Measurements from ENCODE around the gene CHMP1B.

The CHMP1B gene

GRCh38 chr18:11820697-11821096 is 30.5 kb upstream of the CHMP1B start:
- no peaks in the 10 kb centered on the region for H3K36me3 ChIP-seq (ENCODE audit: control insufficient read depth, insufficient read depth, low read length)
- H3K9me3 ChIP-seq (ENCODE audit: control insufficient read depth, low read length), result no peaks in the 10 kb centered on the region
- H3K4me3 ChIP-seq (ENCODE audit: low read length), result no peak overlapping the region
- H3K9ac ChIP-seq (ENCODE audit: low read length), result no peak overlapping the region
- H3K4me1 ChIP-seq (ENCODE audit: control insufficient read depth, insufficient read depth, low read length), result no peaks in the 10 kb centered on the region
- H3K27me3 ChIP-seq (ENCODE audit: control insufficient read depth, insufficient read depth, low read length), result no peaks in the 10 kb centered on the region

DNA sequence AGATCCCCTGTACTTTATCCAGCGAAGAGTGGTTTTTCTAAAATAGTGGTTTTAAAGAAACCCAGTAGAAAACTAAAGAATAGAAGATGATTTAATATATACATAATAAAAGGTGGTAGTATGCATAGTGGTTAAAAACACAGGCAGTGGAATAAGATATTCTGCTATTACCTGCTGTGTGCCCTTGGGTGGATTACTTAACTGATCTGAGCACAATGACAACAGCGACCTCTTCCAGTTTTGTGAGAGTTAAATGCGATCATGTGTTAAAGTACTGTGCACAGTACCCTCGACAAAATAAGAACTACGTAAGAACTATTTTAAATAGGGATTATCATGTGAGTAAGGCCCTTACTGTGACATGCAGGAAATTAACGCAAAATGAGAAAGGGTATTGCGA is 30.0 kb upstream of the CHMP1B start:
- no peaks in the 10 kb centered on the region for H3K9me3 ChIP-seq (ENCODE audit: control insufficient read depth, low read length)
- no peak overlapping the region for H3K4me3 ChIP-seq (ENCODE audit: low read length)
- H3K9ac ChIP-seq (ENCODE audit: low read length), result no peak overlapping the region
- no peaks in the 10 kb centered on the region for H3K27me3 ChIP-seq (ENCODE audit: control insufficient read depth, insufficient read depth, low read length)
- H3K4me1 ChIP-seq (ENCODE audit: control insufficient read depth, insufficient read depth, low read length), result no peaks in the 10 kb centered on the region
- H3K36me3 ChIP-seq (ENCODE audit: control insufficient read depth, insufficient read depth, low read length), result no peaks in the 10 kb centered on the region

- no peaks in the 10 kb centered on the region for H3K4me1 ChIP-seq (ENCODE audit: control insufficient read depth, insufficient read depth, low read length)
- H3K9ac ChIP-seq (ENCODE audit: low read length), result no peak overlapping the region
- no peak overlapping the region for H3K4me3 ChIP-seq (ENCODE audit: low read length)
- H3K9me3 ChIP-seq (ENCODE audit: control insufficient read depth, low read length), result no peaks in the 10 kb centered on the region
- no peaks in the 10 kb centered on the region for H3K36me3 ChIP-seq (ENCODE audit: control insufficient read depth, insufficient read depth, low read length)
- no peaks in the 10 kb centered on the region for H3K27me3 ChIP-seq (ENCODE audit: control insufficient read depth, insufficient read depth, low read length)
Measured at GRCh38 chr18:11821643-11822237, 29.5 kb upstream of the CHMP1B start.

DNA sequence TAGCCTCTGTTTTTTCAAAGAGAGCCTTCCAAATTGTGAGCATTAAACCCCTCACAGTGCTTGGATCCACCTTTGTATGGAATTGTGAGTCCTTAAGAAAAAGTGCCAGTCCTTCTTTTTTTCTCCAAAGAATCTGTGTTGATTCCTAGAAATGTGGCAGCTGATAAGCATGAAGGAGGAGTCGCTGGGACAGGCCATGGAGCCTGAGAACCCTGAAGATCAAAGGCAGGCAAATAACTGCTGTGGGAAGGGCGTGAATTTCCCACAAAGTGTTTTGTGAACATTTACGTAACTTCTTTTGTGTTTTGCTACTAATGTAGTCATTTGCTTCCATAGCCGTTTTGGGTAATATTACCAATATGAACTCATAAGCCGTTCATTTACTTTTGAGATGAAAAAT is 27.7 kb upstream of the CHMP1B start:
- no peaks in the 10 kb centered on the region for H3K9me3 ChIP-seq (ENCODE audit: control insufficient read depth, low read length)
- H3K4me1 ChIP-seq (ENCODE audit: control insufficient read depth, insufficient read depth, low read length), result no peaks in the 10 kb centered on the region
- no peaks in the 10 kb centered on the region for H3K36me3 ChIP-seq (ENCODE audit: control insufficient read depth, insufficient read depth, low read length)
- no peak overlapping the region for H3K4me3 ChIP-seq (ENCODE audit: low read length)
- H3K27me3 ChIP-seq (ENCODE audit: control insufficient read depth, insufficient read depth, low read length), result no peaks in the 10 kb centered on the region
- H3K9ac ChIP-seq (ENCODE audit: low read length), result no peak overlapping the region

- no peaks in the 10 kb centered on the region for H3K27me3 ChIP-seq (ENCODE audit: control insufficient read depth, insufficient read depth, low read length)
- H3K9ac ChIP-seq (ENCODE audit: low read length), result no peak overlapping the region
- H3K4me1 ChIP-seq (ENCODE audit: control insufficient read depth, insufficient read depth, low read length), result no peaks in the 10 kb centered on the region
- H3K36me3 ChIP-seq (ENCODE audit: control insufficient read depth, insufficient read depth, low read length), result no peaks in the 10 kb centered on the region
- no peak overlapping the region for H3K4me3 ChIP-seq (ENCODE audit: low read length)
- no peaks in the 10 kb centered on the region for H3K9me3 ChIP-seq (ENCODE audit: control insufficient read depth, low read length)
Measured at GRCh38 chr18:11826836-11827235, 24.4 kb upstream of the CHMP1B start.

DNA sequence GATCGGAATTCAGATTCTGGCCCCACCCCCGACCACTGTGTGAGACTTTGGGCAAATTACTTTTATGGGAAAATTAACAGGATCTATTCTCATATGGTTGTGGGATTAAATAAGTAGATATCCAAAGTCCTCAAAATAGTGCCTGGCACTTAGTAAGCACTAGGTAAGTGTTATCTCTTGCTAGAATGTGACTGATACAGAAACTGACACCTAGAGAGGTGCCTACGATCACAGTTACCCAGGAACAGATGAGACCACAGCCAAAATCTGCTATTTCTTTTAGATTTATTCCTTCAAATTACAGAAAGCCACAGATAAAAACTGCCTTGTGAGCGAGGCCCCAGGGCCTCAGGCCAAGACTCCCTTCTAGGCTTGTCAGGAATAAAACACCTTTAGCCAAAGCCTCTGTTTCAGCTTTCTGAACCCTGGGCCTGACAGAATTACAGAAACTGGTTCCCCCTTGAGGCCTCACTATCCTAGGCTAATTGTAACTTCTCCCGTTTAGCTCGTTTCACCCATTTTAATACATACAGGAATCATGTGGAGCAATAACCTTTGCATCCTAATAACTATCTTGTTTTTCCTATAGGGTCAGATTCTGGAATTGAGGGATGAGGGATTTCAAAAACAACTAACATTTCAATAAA is 22.3 kb upstream of the CHMP1B start:
- Histone ChIP-seq H3K4me1 (ENCODE audit: control insufficient read depth, insufficient read depth, low read length) (no peaks in the 10 kb centered on the region), H3K9ac (ENCODE audit: low read length) (no peak overlapping the region), H3K4me3 (ENCODE audit: low read length) (no peak overlapping the region), H3K27me3 (ENCODE audit: control insufficient read depth, insufficient read depth, low read length) (no peaks in the 10 kb centered on the region), H3K36me3 (ENCODE audit: control insufficient read depth, insufficient read depth, low read length) (no peaks in the 10 kb centered on the region), H3K9me3 (ENCODE audit: control insufficient read depth, low read length) (no peaks in the 10 kb centered on the region)

DNA sequence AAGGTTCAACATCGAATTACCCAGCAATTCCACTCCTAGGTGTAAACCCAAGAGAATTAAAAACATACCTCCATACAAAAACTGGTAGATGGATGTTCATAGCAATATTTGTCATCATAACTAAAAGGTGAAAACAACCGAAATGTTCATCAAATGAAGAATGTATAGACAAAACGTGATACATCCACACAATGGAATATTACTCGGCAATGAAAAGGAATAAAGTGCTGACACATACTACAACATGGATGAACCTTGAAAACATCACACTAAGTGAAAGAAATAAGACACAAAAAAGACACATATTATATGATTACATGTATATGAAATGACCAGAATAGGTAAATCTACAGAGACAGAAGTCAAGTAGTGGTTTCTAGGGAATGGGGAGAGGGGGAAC is 20.6 kb upstream of the CHMP1B start:
- no peaks in the 10 kb centered on the region for H3K27me3 ChIP-seq (ENCODE audit: control insufficient read depth, insufficient read depth, low read length)
- no peak overlapping the region for H3K4me3 ChIP-seq (ENCODE audit: low read length)
- H3K4me1 ChIP-seq (ENCODE audit: control insufficient read depth, insufficient read depth, low read length), result no peaks in the 10 kb centered on the region
- no peaks in the 10 kb centered on the region for H3K36me3 ChIP-seq (ENCODE audit: control insufficient read depth, insufficient read depth, low read length)
- H3K9ac ChIP-seq (ENCODE audit: low read length), result no peak overlapping the region
- H3K9me3 ChIP-seq (ENCODE audit: control insufficient read depth, low read length), result no peaks in the 10 kb centered on the region

GRCh38 chr18:11831921-11832320 is 19.3 kb upstream of the CHMP1B start:
- Histone ChIP-seq H3K27me3 (ENCODE audit: control insufficient read depth, insufficient read depth, low read length) (no peaks in the 10 kb centered on the region), H3K36me3 (ENCODE audit: control insufficient read depth, insufficient read depth, low read length) (no peaks in the 10 kb centered on the region), H3K4me3 (ENCODE audit: low read length) (no peak overlapping the region), H3K9ac (ENCODE audit: low read length) (no peak overlapping the region), H3K9me3 (ENCODE audit: control insufficient read depth, low read length) (no peaks in the 10 kb centered on the region), H3K4me1 (ENCODE audit: control insufficient read depth, insufficient read depth, low read length) (no peaks in the 10 kb centered on the region)

DNA sequence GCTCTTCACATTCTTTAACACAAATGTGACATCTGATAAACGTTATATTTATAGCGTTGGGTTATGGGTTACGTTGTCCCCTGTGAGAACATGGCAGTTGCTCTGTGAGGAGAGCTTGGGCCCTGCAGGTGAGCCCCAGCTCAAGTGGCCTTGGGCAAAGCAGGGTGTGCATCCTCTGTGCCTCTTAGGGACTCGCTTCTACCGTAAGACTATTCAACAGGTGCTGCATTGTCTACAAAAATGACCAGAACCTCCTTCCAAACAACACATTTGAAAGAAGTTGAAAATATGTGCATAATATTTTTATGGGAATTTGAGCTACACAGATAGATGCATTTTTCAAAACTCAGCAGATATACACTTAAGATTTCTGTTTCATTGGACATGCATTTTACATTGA is 16.4 kb upstream of the CHMP1B start:
- no peak overlapping the region for H3K9ac ChIP-seq (ENCODE audit: low read length)
- H3K4me1 ChIP-seq (ENCODE audit: control insufficient read depth, insufficient read depth, low read length), result no peaks in the 10 kb centered on the region
- H3K36me3 ChIP-seq (ENCODE audit: control insufficient read depth, insufficient read depth, low read length), result no peaks in the 10 kb centered on the region
- no peak overlapping the region for H3K4me3 ChIP-seq (ENCODE audit: low read length)
- H3K27me3 ChIP-seq (ENCODE audit: control insufficient read depth, insufficient read depth, low read length), result no peaks in the 10 kb centered on the region
- H3K9me3 ChIP-seq (ENCODE audit: control insufficient read depth, low read length), result no peaks in the 10 kb centered on the region

- no peak overlapping the region for H3K4me3 ChIP-seq (ENCODE audit: low read length)
- H3K4me1 ChIP-seq (ENCODE audit: control insufficient read depth, insufficient read depth, low read length), result no peaks in the 10 kb centered on the region
- no peak overlapping the region for H3K9ac ChIP-seq (ENCODE audit: low read length)
Measured at GRCh38 chr18:11839556-11839955, 11.7 kb upstream of the CHMP1B start.

DNA sequence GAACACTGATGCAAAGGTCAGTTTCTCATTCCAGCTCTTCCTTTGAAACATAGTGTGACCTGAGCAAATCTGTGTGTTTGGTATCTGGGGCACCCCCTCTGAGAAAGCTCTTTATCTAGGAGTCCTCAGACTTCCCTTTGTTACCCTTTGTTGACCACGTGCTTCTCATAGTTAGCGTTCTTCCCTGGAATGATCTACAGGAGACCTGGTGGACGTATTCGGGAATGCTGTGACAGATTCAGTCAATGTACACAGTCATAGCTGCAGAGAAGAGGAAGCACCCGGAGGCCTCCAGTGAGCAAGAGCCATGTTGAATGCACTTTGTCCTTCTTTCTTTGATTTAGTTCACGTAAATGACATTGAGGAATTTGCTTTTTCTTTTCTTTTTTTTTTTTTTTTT is 10.7 kb upstream of the CHMP1B start:
- H3K27me3 ChIP-seq (ENCODE audit: control insufficient read depth, insufficient read depth, low read length), result no peaks in the 10 kb centered on the region
- H3K4me1 ChIP-seq (ENCODE audit: control insufficient read depth, insufficient read depth, low read length), result no peaks in the 10 kb centered on the region
- no peak overlapping the region for H3K9ac ChIP-seq (ENCODE audit: low read length)
- H3K4me3 ChIP-seq (ENCODE audit: low read length), result no peak overlapping the region
- H3K36me3 ChIP-seq (ENCODE audit: control insufficient read depth, insufficient read depth, low read length), result no peaks in the 10 kb centered on the region
- no peaks in the 10 kb centered on the region for H3K9me3 ChIP-seq (ENCODE audit: control insufficient read depth, low read length)

More at GRCh38 chr18:11839556-11839955, 11.7 kb upstream of the CHMP1B start:
- H3K36me3 ChIP-seq (ENCODE audit: control insufficient read depth, insufficient read depth, low read length), result no peaks in the 10 kb centered on the region
- H3K27me3 ChIP-seq (ENCODE audit: control insufficient read depth, insufficient read depth, low read length), result no peaks in the 10 kb centered on the region
- no peaks in the 10 kb centered on the region for H3K9me3 ChIP-seq (ENCODE audit: control insufficient read depth, low read length)

GRCh38 chr18:11842562-11842961 is 8.7 kb upstream of the CHMP1B start:
- Histone ChIP-seq H3K9me3 (ENCODE audit: control insufficient read depth, low read length) (no peaks in the 10 kb centered on the region), H3K4me3 (ENCODE audit: low read length) (no peak overlapping the region), H3K36me3 (ENCODE audit: control insufficient read depth, insufficient read depth, low read length) (no peaks in the 10 kb centered on the region), H3K4me1 (ENCODE audit: control insufficient read depth, insufficient read depth, low read length) (no peaks in the 10 kb centered on the region), H3K27me3 (ENCODE audit: control insufficient read depth, insufficient read depth, low read length) (no peaks in the 10 kb centered on the region), H3K9ac (ENCODE audit: low read length) (no peak overlapping the region)

- H3K9me3 ChIP-seq (ENCODE audit: control insufficient read depth, low read length), result no peaks in the 10 kb centered on the region
- H3K36me3 ChIP-seq (ENCODE audit: control insufficient read depth, insufficient read depth, low read length), result no peaks in the 10 kb centered on the region
- H3K4me1 ChIP-seq (ENCODE audit: control insufficient read depth, insufficient read depth, low read length), result no peaks in the 10 kb centered on the region
- no peak overlapping the region for H3K4me3 ChIP-seq (ENCODE audit: low read length)
- no peak overlapping the region for H3K9ac ChIP-seq (ENCODE audit: low read length)
- no peaks in the 10 kb centered on the region for H3K27me3 ChIP-seq (ENCODE audit: control insufficient read depth, insufficient read depth, low read length)
Measured at GRCh38 chr18:11844436-11844835, 6.8 kb upstream of the CHMP1B start.
